BLaER1 treated with 17β-estradiol and CSF1 and Interleukin-3, amounts not matched to agents 10 nM and 100 nM (cell line): ENCODE measurements around the gene TAL1.
"Not testable (repeated sequence)": the region's sequence is repeated elsewhere in the genome, so short reads cannot be mapped to it uniquely, and the experiment has no call there.

Experiments
- H3K27ac ChIP-seq, 11 experiments: shearing (Covaris generic); formaldehyde crosslinking; 2 replicates each; pipeline ENCODE4 v1.8.1; 2022
- H3K27me3 ChIP-seq, 11 experiments: shearing (Covaris generic); formaldehyde crosslinking; 2 replicates each; pipeline ENCODE4 v1.8.1; 2022
- H3K36me3 ChIP-seq, 11 experiments: shearing (Covaris generic); formaldehyde crosslinking; 2 replicates each; pipeline ENCODE4 v1.8.1; 2022
- H3K4me1 ChIP-seq, 10 experiments: shearing (Covaris generic); formaldehyde crosslinking; 2 replicates each; pipeline ENCODE4 v1.8.1; 2022
- H3K4me2 ChIP-seq, 11 experiments: shearing (Covaris generic); formaldehyde crosslinking; 2 replicates each; pipeline ENCODE4 v1.8.1; 2022
- H3K4me3 ChIP-seq, 10 experiments: shearing (Covaris generic); formaldehyde crosslinking; 2 replicates each; pipeline ENCODE4 v1.8.1; 2022
- H3K9ac ChIP-seq, 11 experiments: shearing (Covaris generic); formaldehyde crosslinking; 2 replicates each; pipeline ENCODE4 v1.8.1; 2022
- H3K9me3 ChIP-seq, 11 experiments: shearing (Covaris generic); formaldehyde crosslinking; replicated peaks in 1 of 11; 2 replicates each; pipeline ENCODE4 v1.8.1; 2022
- H4K20me1 ChIP-seq, 11 experiments: shearing (Covaris generic); formaldehyde crosslinking; 2 replicates each; pipeline ENCODE4 v1.8.1; 2022
- Cebpa-rat ChIP-seq, 11 experiments: shearing (Covaris generic); IDR thresholded peaks; 2 replicates each; pipeline ENCODE4 v1.8.1; 2022

TAL1 gene

GRCh38 chr1:47232187-47232874, at the start of gene TAL1:
TAL1 (minus strand) TSS chr1:47232225; CDS start chr1:47225888, 6,337 bp downstream.
- peaks cover 63 to 92% (median 87%) of the 10 kb centered on the region in 11 experiments for H3K27me3 ChIP-seq
- no peaks in the 10 kb centered on the region for H3K36me3 ChIP-seq
- peaks cover 0 to 40% (median 12%) of the 10 kb centered on the region in 11 experiments; a peak in 17 of 22 replicates for H3K9me3 ChIP-seq
- H3K9ac ChIP-seq: peak within 1 kb of the TSS in 2 of 11 experiments; percentile 49 to 54; a peak in 2 of 22 replicates
- peak within 1 kb of the TSS in 7 of 10 experiments; percentile 10 to 56 (median 41); a peak in 13 of 20 replicates for H3K4me3 ChIP-seq
- no peak for TF ChIP-seq Cebpa-rat (IDR thresholded peaks at IDR 0.05)
- H3K27ac ChIP-seq: peak within 1 kb of the TSS in 4 of 11 experiments; percentile 19 to 51 (median 38); a peak in 4 of 22 replicates
- peak within 1 kb of the TSS; percentile 36 to 90 (median 76); a peak in 21 of 22 replicates for H3K4me2 ChIP-seq
- H3K4me1 ChIP-seq: peaks cover 13 to 83% (median 34%) of the 10 kb centered on the region in 10 experiments
- H4K20me1 ChIP-seq: peaks cover 0 to 33% (median 3%) of the 10 kb centered on the region in 11 experiments; a peak in 8 of 22 replicates

GRCh38 chr1:47280142-47280541, 48.1 kb upstream of the TAL1 start:
- Histone ChIP-seq H3K27ac (no peak overlapping the region), H3K4me1 (no peaks in the 10 kb centered on the region), H4K20me1 (peaks cover 0 to 14% (median 0%) of the 10 kb centered on the region in 11 experiments; a peak in 6 of 22 replicates), H3K4me3 (no peak overlapping the region), H3K9ac (no peak overlapping the region), H3K9me3 (no peaks in the 10 kb centered on the region), H3K27me3 (no peaks in the 10 kb centered on the region), H3K4me2 (no peak overlapping the region), H3K36me3 (peaks cover 20 to 97% (median 87%) of the 10 kb centered on the region in 11 experiments)
- no peak for TF ChIP-seq Cebpa-rat (IDR thresholded peaks at IDR 0.05)

GRCh38 chr1:47276850-47277249, 44.8 kb upstream of the TAL1 start:
- peaks cover 0 to 22% (median 7%) of the 10 kb centered on the region in 11 experiments; a peak in 10 of 22 replicates for H4K20me1 ChIP-seq
- H3K9me3 ChIP-seq: no peaks in the 10 kb centered on the region
- TF ChIP-seq Cebpa-rat (IDR thresholded peaks at IDR 0.05): no peak
- H3K4me3 ChIP-seq: no peak overlapping the region
- H3K36me3 ChIP-seq: peaks cover 16 to 92% (median 76%) of the 10 kb centered on the region in 11 experiments
- H3K4me2 ChIP-seq: no peak overlapping the region
- H3K9ac ChIP-seq: no peak overlapping the region
- H3K4me1 ChIP-seq: no peaks in the 10 kb centered on the region
- H3K27ac ChIP-seq: no peak overlapping the region
- no peaks in the 10 kb centered on the region for H3K27me3 ChIP-seq

- H3K9me3 ChIP-seq, H3K4me3 ChIP-seq, H3K4me2 ChIP-seq, H3K9ac ChIP-seq, H3K4me1 ChIP-seq, H3K27ac ChIP-seq, H3K27me3 ChIP-seq: not testable (repeated sequence)
- Histone ChIP-seq H4K20me1 (peaks cover 0 to 22% (median 7%) of the 10 kb centered on the region in 11 experiments; a peak in 10 of 22 replicates), H3K36me3 (peaks cover 14 to 92% (median 80%) of the 10 kb centered on the region in 11 experiments)
Observed at GRCh38 chr1:47275811-47276210, 43.8 kb upstream of the TAL1 start.

GRCh38 chr1:47265529-47265928, 33.5 kb upstream of the TAL1 start:
- H3K9me3 ChIP-seq, H4K20me1 ChIP-seq, H3K4me3 ChIP-seq, H3K9ac ChIP-seq, H3K4me2 ChIP-seq, H3K4me1 ChIP-seq, H3K27me3 ChIP-seq, H3K27ac ChIP-seq: not testable (repeated sequence)
- H3K36me3 ChIP-seq: peaks cover 11 to 100% (median 92%) of the 10 kb centered on the region in 11 experiments; a peak in 21 of 22 replicates

DNA sequence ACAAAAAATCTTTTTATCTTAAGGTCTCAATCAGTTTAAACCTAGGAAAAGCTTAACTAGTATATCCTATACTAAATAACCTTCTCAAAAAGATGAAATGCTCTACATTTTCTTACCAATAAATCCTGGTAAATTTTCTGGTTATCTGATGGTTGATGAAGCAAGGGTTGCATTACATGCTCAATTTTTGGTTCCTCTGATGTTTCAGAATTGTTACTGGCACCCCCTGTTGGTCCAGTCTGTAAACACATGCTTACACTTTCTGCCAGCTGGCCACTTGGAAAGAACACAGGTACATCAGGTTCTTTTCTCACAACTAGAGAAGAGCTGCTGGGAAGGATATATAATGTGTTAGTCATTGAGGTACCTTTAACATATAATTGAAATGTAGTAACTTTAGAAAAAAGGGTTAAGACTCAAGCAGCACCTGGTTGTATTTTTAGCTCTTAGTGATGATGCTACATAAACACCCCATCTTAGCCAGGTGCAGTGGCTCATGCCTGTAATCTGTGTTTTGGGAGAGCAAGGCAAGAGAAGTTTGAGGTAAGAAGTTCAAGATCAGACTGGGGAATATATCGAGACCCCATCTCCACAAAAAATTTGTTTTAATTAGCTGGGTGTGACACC, 30.9 kb upstream of the TAL1 start:
- Histone ChIP-seq H4K20me1 (peaks cover 0 to 5% (median 0%) of the 10 kb centered on the region in 11 experiments; a peak in 3 of 22 replicates), H3K4me3 (no peak overlapping the region), H3K4me2 (no peak overlapping the region), H3K36me3 (peaks cover 4 to 100% (median 92%) of the 10 kb centered on the region in 11 experiments; a peak in 21 of 22 replicates), H3K27me3 (no peaks in the 10 kb centered on the region), H3K27ac (no peak overlapping the region), H3K9ac (no peak overlapping the region), H3K4me1 (no peaks in the 10 kb centered on the region), H3K9me3 (no peaks in the 10 kb centered on the region)
- no peak for TF ChIP-seq Cebpa-rat (IDR thresholded peaks at IDR 0.05)

GRCh38 chr1:47257224-47257623, 25.2 kb upstream of the TAL1 start:
- H3K36me3 ChIP-seq: peaks cover 0 to 98% (median 89%) of the 10 kb centered on the region in 11 experiments; a peak in 20 of 22 replicates
- H3K27me3 ChIP-seq: no peaks in the 10 kb centered on the region
- no peak overlapping the region for H3K4me2 ChIP-seq
- no peaks in the 10 kb centered on the region for H3K9me3 ChIP-seq
- H4K20me1 ChIP-seq: peaks cover 0 to 6% (median 0%) of the 10 kb centered on the region in 11 experiments; a peak in 2 of 22 replicates
- H3K9ac ChIP-seq: no peak overlapping the region
- H3K27ac ChIP-seq: no peak overlapping the region
- H3K4me1 ChIP-seq: no peaks in the 10 kb centered on the region
- TF ChIP-seq Cebpa-rat (IDR thresholded peaks at IDR 0.05): no peak
- H3K4me3 ChIP-seq: no peak overlapping the region

GRCh38 chr1:47252795-47253194, 20.8 kb upstream of the TAL1 start:
- H3K4me3 ChIP-seq: no peak overlapping the region
- no peaks in the 10 kb centered on the region for H3K27me3 ChIP-seq
- H3K4me2 ChIP-seq: no peak overlapping the region
- no peaks in the 10 kb centered on the region for H3K4me1 ChIP-seq
- peaks cover 0 to 6% (median 0%) of the 10 kb centered on the region in 11 experiments; a peak in 3 of 22 replicates for H4K20me1 ChIP-seq
- H3K36me3 ChIP-seq: peaks cover 0 to 89% (median 80%) of the 10 kb centered on the region in 11 experiments; a peak in 20 of 22 replicates
- H3K27ac ChIP-seq: no peak overlapping the region
- H3K9me3 ChIP-seq: no peaks in the 10 kb centered on the region
- H3K9ac ChIP-seq: no peak overlapping the region
- TF ChIP-seq Cebpa-rat (IDR thresholded peaks at IDR 0.05): no peak

- no peak overlapping the region for H3K4me2 ChIP-seq
- H3K36me3 ChIP-seq: peaks cover 0 to 85% (median 76%) of the 10 kb centered on the region in 11 experiments; a peak in 20 of 22 replicates
- no peak overlapping the region for H3K27ac ChIP-seq
- no peaks in the 10 kb centered on the region for H3K4me1 ChIP-seq
- no peak overlapping the region for H3K9ac ChIP-seq
- no peak overlapping the region for H3K4me3 ChIP-seq
- no peaks in the 10 kb centered on the region for H3K9me3 ChIP-seq
- H3K27me3 ChIP-seq: no peaks in the 10 kb centered on the region
- no peak for TF ChIP-seq Cebpa-rat (IDR thresholded peaks at IDR 0.05)
- H4K20me1 ChIP-seq: peaks cover 0 to 6% (median 0%) of the 10 kb centered on the region in 11 experiments; a peak in 3 of 22 replicates
Observed at GRCh38 chr1:47252369-47252768, 20.3 kb upstream of the TAL1 start.
